AG04450 (cell line): Measurements from ENCODE around the gene COLEC12. TPM values are rescaled to one million over a fixed set of nuclear protein-coding genes. Genes with fewer than 3 reads are reported as not detected.
"Not testable (repeated sequence)": the region's sequence is repeated elsewhere in the genome, so short reads cannot be mapped to it uniquely, and the experiment has no call there.

Experiments used
- CTCF ChIA-PET: fragments of 300-600, 350-600 bp; formaldehyde crosslinking; extraction: SDS; loops from one replicate; lab custom pipeline; 2022; ENCODE audit warnings: antibody characterized with exemption, inconsistent platforms; lab: Charles Lee
- POLR2A ChIA-PET: fragments of 350-600 bp; formaldehyde crosslinking; extraction: SDS; loops from one replicate; lab custom pipeline; 2021; ENCODE audit warnings: antibody characterized with exemption, inconsistent platforms; lab: Yijun Ruan, JAX
- DNase-seq: peaks from one replicate; pipeline ENCODE4 v3.0.0-alpha.2; 2011; ENCODE audit warnings: low read depth, low spot score
- H3K27ac ChIP-seq: one replicate; pipeline ENCODE4 v1.5.1; 2012; ENCODE audit warnings: low read depth, low read length, control low read depth
- H3K27me3 ChIP-seq: one replicate; pipeline ENCODE4 v1.6.0; 2012; ENCODE audit warnings: low read length; ENCODE audit not compliant: control insufficient read depth, insufficient read depth
- H3K4me3 ChIP-seq: 2 replicates; pipeline ENCODE4 v1.5.1; 2011; ENCODE audit warnings: mild to moderate bottlenecking, low read depth, low read length, control low read depth
- H3K9me3 ChIP-seq: 2 replicates; pipeline ENCODE4 v1.5.1; 2012; ENCODE audit warnings: low read length; ENCODE audit not compliant: control insufficient read depth, insufficient read depth
- CTCF ChIP-seq: IDR thresholded peaks from 2 replicates; pipeline ENCODE4 v1.5.1; 2011; ENCODE audit warnings: low read depth, low read length, control low read depth, inconsistent platforms
- polyA plus RNA-seq: library from polyadenylated mRNA; depleted of rRNA; stranded (reverse); fragments of >200 nt; gene quantifications from 2 replicates; pipeline ENCODE4 v1.2.3, GENCODE V29; 2011

The COLEC12 gene
- polyA plus RNA-seq, 1 experiment, result 10.9 TPM

- TF ChIP-seq CTCF, result no peak
- ChIA-PET CTCF (no interaction called here), POLR2A (no interaction called here)
- Histone ChIP-seq H3K4me3 (no peak overlapping the region), H3K27me3 (no peaks in the 10 kb centered on the region), H3K27ac (no peak overlapping the region), H3K9me3 (no peaks in the 10 kb centered on the region; the same call in none of the 2 replicates)
- no peak for DNase-seq
Observed at GRCh38 chr18:407626-408224, 92.8 kb downstream of the COLEC12 start.

GRCh38 chr18:407191-407590 is 93.3 kb downstream of the COLEC12 start:
- Histone ChIP-seq H3K27me3 (no peaks in the 10 kb centered on the region), H3K27ac (no peak overlapping the region), H3K9me3 (no peaks in the 10 kb centered on the region; the same call in none of the 2 replicates), H3K4me3 (no peak overlapping the region)
- TF ChIP-seq CTCF, result no peak
- POLR2A ChIA-PET, result no interaction called here
- DNase-seq, result no peak
- CTCF ChIA-PET, result no interaction called here

GRCh38 chr18:406677-407076 is 93.8 kb downstream of the COLEC12 start:
- ChIA-PET CTCF (no interaction called here), POLR2A (no interaction called here)
- DNase-seq, result no peak
- Histone ChIP-seq H3K9me3 (no peaks in the 10 kb centered on the region; the same call in none of the 2 replicates), H3K27ac (no peak overlapping the region), H3K4me3 (no peak overlapping the region), H3K27me3 (no peaks in the 10 kb centered on the region)
- TF ChIP-seq CTCF, result no peak

- POLR2A ChIA-PET, H3K4me3 ChIP-seq, H3K9me3 ChIP-seq, H3K27ac ChIP-seq, DNase-seq, H3K27me3 ChIP-seq, CTCF ChIA-PET: not testable (repeated sequence)
Observed at GRCh38 chr18:405006-405405, 95.5 kb downstream of the COLEC12 start.

- TF ChIP-seq CTCF, result no peak
- DNase-seq, result no peak
- Histone ChIP-seq H3K27ac (no peak overlapping the region), H3K27me3 (no peaks in the 10 kb centered on the region), H3K4me3 (no peak overlapping the region), H3K9me3 (no peaks in the 10 kb centered on the region; the same call in none of the 2 replicates)
- CTCF ChIA-PET, result interaction anchor here (0.5 kb wide), 1 partner anchor 12 kb away, joined by 10 read pairs; no protein-coding TSS in a partner anchor
- POLR2A ChIA-PET, result no interaction called here
Observed at GRCh38 chr18:404061-404636, 96.4 kb downstream of the COLEC12 start.
